Neutrophil (primary cell): ENCODE data around the gene CTNNBL1.

Source experiments
- H3K27ac ChIP-seq: fragments of 200-600 bp; sonication (generic); 2 replicates; pipeline ENCODE4 v1.5.1; 2016; ENCODE audit warnings: mild to moderate bottlenecking, moderate library complexity
- H3K27me3 ChIP-seq: fragments of 200-600 bp; sonication (generic); 2 replicates; pipeline ENCODE4 v1.6.0; 2016; ENCODE audit warnings: mild to moderate bottlenecking
- H3K36me3 ChIP-seq: fragments of 200-600 bp; sonication (generic); 2 replicates; pipeline ENCODE4 v1.5.1; 2017
- H3K4me1 ChIP-seq, 2 experiments: fragments of 200-600 bp in 1 of 2; sonication (generic) in 1 of 2; 1 replicate in 1 of 2; 2 replicates in 1 of 2; pipeline versions ENCODE4 v1.5.1 to v1.6.1; 2013 to 2016; ENCODE audit warnings: low read depth in 1 of 2, low read length in 1 of 2, mild to moderate bottlenecking in 1 of 2, moderate library complexity in 1 of 2; ENCODE audit not compliant: control insufficient read depth in 1 of 2, insufficient read depth in 1 of 2
- H3K4me3 ChIP-seq, 2 experiments: fragments of 200-600 bp in 1 of 2; sonication (generic) in 1 of 2; 1 replicate in 1 of 2; 2 replicates in 1 of 2; pipeline ENCODE4 v1.5.1; 2013 to 2016; ENCODE audit warnings: low read depth in 1 of 2, low read length in 1 of 2, mild to moderate bottlenecking in 1 of 2, moderate library complexity in 1 of 2
- H3K9me3 ChIP-seq: fragments of 200-600 bp; sonication (generic); 2 replicates; pipeline ENCODE4 v1.5.1; 2016
- CTCF ChIP-seq: fragments of 200-600 bp; sonication (generic); IDR thresholded peaks from 2 replicates; pipeline ENCODE4 v1.5.1; 2016; ENCODE audit warnings: antibody characterized with exemption

Gene CTNNBL1

GRCh38 chr20:37918035-37918434, 224.2 kb downstream of the CTNNBL1 start:
- H3K36me3 ChIP-seq = no peaks in the 10 kb centered on the region
- TF ChIP-seq CTCF = no peak
- no peaks in the 10 kb centered on the region for H3K4me1 ChIP-seq
- H3K27me3 ChIP-seq = peaks cover 86% of the 10 kb centered on the region
- no peak overlapping the region for H3K4me3 ChIP-seq
- H3K9me3 ChIP-seq = no peaks in the 10 kb centered on the region
- H3K27ac ChIP-seq = no peak overlapping the region

GRCh38 chr20:37919389-37920040, 225.7 kb downstream of the CTNNBL1 start:
- no peaks in the 10 kb centered on the region for H3K36me3 ChIP-seq
- no peak overlapping the region for H3K4me3 ChIP-seq
- H3K4me1 ChIP-seq = no peaks in the 10 kb centered on the region
- H3K27me3 ChIP-seq = peaks cover 71% of the 10 kb centered on the region
- TF ChIP-seq CTCF = no peak
- H3K9me3 ChIP-seq = no peaks in the 10 kb centered on the region
- H3K27ac ChIP-seq = no peak overlapping the region

- Histone ChIP-seq H3K27me3 (peaks cover 64% of the 10 kb centered on the region), H3K36me3 (no peaks in the 10 kb centered on the region), H3K9me3 (no peaks in the 10 kb centered on the region), H3K27ac (no peak overlapping the region), H3K4me3 (no peak overlapping the region), H3K4me1 (no peaks in the 10 kb centered on the region)
- no peak for TF ChIP-seq CTCF
Observed at GRCh38 chr20:37920270-37920669, 226.4 kb downstream of the CTNNBL1 start.

- Histone ChIP-seq H3K9me3 (no peaks in the 10 kb centered on the region), H3K27ac (no peak overlapping the region), H3K4me3 (no peak overlapping the region), H3K27me3 (peaks cover 59% of the 10 kb centered on the region), H3K4me1 (no peaks in the 10 kb centered on the region), H3K36me3 (no peaks in the 10 kb centered on the region)
- TF ChIP-seq CTCF = no peak
Observed at GRCh38 chr20:37920679-37921322, 227.0 kb downstream of the CTNNBL1 start.

GRCh38 chr20:37921341-37921929, 227.6 kb downstream of the CTNNBL1 start:
- H3K9me3 ChIP-seq = no peaks in the 10 kb centered on the region
- H3K4me1 ChIP-seq = no peaks in the 10 kb centered on the region
- no peaks in the 10 kb centered on the region for H3K36me3 ChIP-seq
- no peak for TF ChIP-seq CTCF
- no peak overlapping the region for H3K4me3 ChIP-seq
- no peak overlapping the region for H3K27ac ChIP-seq
- H3K27me3 ChIP-seq = peaks cover 52% of the 10 kb centered on the region
